Stimulated activated CD8-positive, alpha-beta memory T cell treated with anti-CD3 and anti-CD28 coated beads, Interleukin-15, amount 100 ng/mL, for 24 hours (primary cell): ENCODE data around the gene USP5.
"Not testable (repeated sequence)": the region's sequence is repeated elsewhere in the genome, so short reads cannot be mapped to it uniquely, and the experiment has no call there.

Experiments
- DNase-seq: peaks from one replicate; pipeline ENCODE4 v3.0.0-alpha.2; 2020; ENCODE audit warnings: low read depth

Gene USP5

GRCh38 chr12:6888794-6889193, 36.8 kb downstream of the USP5 start:
- not testable (repeated sequence) for DNase-seq

- DNase-seq, result not testable (repeated sequence)
These were observed 38.0 kb downstream of the USP5 start for GRCh38 chr12:6889775-6890573.

- peak; percentile 94 for DNase-seq
These were observed 39.1 kb downstream of the USP5 start for GRCh38 chr12:6890789-6891645.

GRCh38 chr12:6891646-6892001, 39.7 kb downstream of the USP5 start:
- no peak for DNase-seq

GRCh38 chr12:6892683-6893082, 40.7 kb downstream of the USP5 start:
- DNase-seq, result not testable (repeated sequence)

GRCh38 chr12:6894321-6894720, 42.4 kb downstream of the USP5 start:
- no peak for DNase-seq

GRCh38 chr12:6896846-6897435, 45.0 kb downstream of the USP5 start:
- DNase-seq, result no peak

GRCh38 chr12:6899427-6899826, 47.5 kb downstream of the USP5 start:
- DNase-seq, result no peak

- DNase-seq, result no peak
These were observed 48.0 kb downstream of the USP5 start for GRCh38 chr12:6899837-6900519.

GRCh38 chr12:6902448-6902847, 50.5 kb downstream of the USP5 start:
- DNase-seq, result no peak

GRCh38 chr12:6903722-6904121, 51.8 kb downstream of the USP5 start:
- DNase-seq, result no peak

GRCh38 chr12:6904280-6905276, 52.6 kb downstream of the USP5 start, which contains the start of gene LRRC23:
Gene LRRC23 (plus strand): TSS chr12:6904822. CDS start chr12:6905634, 812 bp downstream.
- peak; percentile 85 for DNase-seq

GRCh38 chr12:6905414-6906040, 53.6 kb downstream of the USP5 start:
- DNase-seq, result no peak

- DNase-seq, result not testable (repeated sequence)
These were observed 56.2 kb downstream of the USP5 start for GRCh38 chr12:6908141-6908540.

GRCh38 chr12:6909421-6910145, 57.6 kb downstream of the USP5 start:
- DNase-seq, result no peak

- DNase-seq, result no peak
These were observed 60.4 kb downstream of the USP5 start for GRCh38 chr12:6912164-6912935.

- peak; percentile 64 for DNase-seq
These were observed 62.4 kb downstream of the USP5 start, which contains the start of gene ENO2 for GRCh38 chr12:6914246-6914946. Gene ENO2 (plus strand): TSS chr12:6914580. CDS start chr12:6915833, 1,253 bp downstream.
